Measurements from ENCODE around the gene REEP2.
"Not testable (repeated sequence)": the region's sequence is repeated elsewhere in the genome, so short reads cannot be mapped to it uniquely, and the experiment has no call there.

Gene REEP2, protein sequence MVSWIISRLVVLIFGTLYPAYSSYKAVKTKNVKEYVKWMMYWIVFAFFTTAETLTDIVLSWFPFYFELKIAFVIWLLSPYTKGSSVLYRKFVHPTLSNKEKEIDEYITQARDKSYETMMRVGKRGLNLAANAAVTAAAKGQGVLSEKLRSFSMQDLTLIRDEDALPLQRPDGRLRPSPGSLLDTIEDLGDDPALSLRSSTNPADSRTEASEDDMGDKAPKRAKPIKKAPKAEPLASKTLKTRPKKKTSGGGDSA

GRCh38 chr5:138438724-138439476, at the start of gene REEP2:
Gene REEP2, plus strand, starts transcription at chr5:138439057. Its CDS starts 152 bp downstream, at chr5:138439209.
- peak; percentile 79 for DNase-seq

GRCh38 chr5:138389332-138389731, 49.5 kb upstream of the REEP2 start:
- no peak for DNase-seq

GRCh38 chr5:138389911-138390310, 48.9 kb upstream of the REEP2 start:
- not testable (repeated sequence) for DNase-seq

GRCh38 chr5:138391859-138392386, 46.9 kb upstream of the REEP2 start:
- DNase-seq, result no peak

DNA sequence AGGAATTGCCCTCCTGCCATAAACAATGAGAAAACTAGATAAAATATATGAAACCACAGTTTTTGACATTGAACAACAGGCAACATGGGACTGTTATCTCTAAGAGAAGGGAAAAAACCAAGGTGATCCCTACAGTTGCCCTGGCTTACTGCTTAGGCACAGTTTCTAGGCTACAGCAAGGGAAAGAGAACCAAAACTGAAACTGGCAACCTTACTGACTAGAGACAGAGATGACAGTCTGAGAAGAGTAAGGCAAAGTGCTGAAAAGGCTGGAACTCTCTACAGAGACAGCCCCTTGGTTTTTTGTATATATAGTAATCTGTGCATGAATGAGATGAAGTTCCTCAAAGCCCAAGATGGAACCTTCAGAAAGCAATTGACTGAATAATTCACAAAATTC, 36.2 kb upstream of the REEP2 start:
- no peak for DNase-seq

DNA sequence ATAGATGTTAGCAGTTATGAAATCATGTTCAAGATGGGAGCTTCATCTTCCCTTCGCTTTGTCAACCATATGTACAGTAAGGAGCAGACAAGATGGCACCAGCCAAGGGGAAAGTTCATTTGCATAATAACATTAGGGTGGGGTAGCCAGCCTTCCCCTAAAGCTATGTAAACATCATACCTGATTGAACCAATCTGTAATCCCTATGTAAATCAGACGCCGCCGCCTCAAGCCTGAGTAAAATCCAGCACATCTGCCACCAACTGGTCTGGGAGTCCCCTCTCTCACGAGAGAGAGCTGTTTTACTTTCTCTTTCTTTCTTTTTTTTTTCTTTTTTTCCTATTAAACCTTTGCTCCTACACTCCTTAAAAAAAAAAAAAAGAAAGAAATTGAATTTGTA, 30.8 kb upstream of the REEP2 start:
- DNase-seq, result peak; percentile 36

DNA sequence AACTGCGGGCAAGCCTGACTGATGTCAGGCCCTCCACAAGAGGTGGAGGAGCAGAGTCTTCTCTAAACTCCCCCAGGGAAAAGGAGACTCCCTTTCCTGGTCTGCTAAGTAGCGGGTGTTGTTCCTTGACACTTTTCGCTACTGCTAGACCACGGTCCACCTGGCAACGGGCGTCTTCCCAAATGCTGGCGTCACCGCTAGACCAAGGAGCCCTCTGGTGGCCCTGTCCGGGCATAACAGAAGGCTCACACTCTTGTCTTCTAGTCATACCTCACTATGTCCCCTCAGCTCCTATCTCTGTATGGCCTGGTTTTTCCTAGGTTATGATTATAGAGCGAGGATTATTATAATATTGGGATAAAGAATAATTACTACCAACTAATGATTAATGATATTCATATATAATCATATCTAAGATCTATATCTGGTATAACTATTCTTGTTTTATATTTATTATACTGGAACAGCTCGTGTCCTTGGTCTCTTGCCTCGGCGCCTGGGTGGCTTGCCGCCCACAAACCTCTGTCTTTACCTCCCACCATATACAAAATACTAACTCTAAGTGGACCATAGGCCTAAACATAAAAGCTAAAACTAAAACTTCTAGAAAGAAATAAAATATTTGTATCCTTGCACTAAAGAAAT, 27.7 kb upstream of the REEP2 start:
- peak; percentile 46 for DNase-seq

DNA sequence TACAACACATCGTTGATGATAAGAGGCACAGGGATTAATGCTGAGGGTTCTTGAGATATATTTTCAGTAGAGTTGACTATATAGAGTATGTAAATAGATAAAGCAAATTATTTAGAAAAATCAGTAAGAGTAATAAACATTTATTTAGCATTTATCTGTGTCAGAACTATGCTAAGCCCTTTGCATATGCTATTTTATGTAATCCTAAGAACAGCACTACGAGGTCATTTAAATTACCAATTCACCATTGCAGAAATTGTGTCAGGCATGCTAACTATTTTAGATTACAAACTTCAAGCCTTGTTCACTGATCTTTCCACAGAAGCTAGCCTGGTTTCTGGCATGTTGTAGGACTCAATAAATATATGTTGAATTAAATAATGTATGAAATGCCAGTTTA, 20.4 kb upstream of the REEP2 start:
- DNase-seq, result no peak

GRCh38 chr5:138425079-138425478, 13.8 kb upstream of the REEP2 start:
- DNase-seq, result no peak

GRCh38 chr5:138435943-138436342, 2.9 kb upstream of the REEP2 start:
- no peak for DNase-seq

GRCh38 chr5:138438003-138438723, 694 bp upstream of the REEP2 start:
- DNase-seq, result no peak

- no peak for DNase-seq
These were observed 761 bp downstream of the REEP2 start for GRCh38 chr5:138439477-138440158.

DNA sequence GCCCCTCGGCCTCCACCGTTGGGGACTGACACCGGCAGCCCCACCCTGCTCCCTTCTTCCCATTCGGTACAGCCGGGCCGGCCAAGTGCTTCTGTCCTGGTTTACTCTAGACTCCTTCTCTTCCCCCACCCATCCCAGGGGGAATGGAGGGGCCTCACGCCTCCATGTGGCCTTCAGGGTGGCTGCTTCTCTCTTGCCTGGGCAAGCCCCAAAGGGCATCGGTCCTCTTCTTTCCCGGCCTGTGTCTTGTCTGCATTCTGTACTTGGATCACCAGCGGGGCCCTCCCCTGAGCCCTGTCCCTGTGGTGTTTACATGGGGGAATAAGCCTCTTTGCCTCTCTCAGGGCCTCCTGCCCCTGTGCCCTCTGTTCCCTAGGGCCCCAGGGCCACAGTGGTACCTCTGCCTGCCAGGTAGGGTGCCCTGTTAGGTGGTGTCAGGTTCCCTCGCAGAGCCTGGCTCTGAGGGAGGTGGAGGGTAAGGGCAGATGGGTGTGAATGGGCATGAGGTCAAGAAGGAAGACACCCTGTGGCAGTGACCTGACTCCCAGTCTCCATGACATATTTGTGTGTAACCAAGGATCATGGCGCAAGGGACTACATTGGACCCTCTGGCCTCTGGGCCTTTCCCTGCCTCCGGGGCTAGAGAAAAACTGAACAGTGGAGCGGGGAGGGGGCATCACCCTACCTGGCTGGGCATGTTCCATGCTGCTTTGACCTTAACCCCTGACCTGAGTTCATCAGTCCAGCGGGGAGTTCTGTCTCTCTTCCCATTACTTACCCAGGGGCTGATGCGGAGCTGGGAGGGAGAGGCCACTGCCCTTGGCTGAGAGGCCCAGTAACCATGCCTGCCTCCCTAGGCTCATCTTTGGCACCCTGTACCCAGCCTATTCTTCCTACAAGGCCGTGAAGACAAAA, 1.6 kb downstream of the REEP2 start:
- no peak for DNase-seq

GRCh38 chr5:138441221-138441620, 2.4 kb downstream of the REEP2 start:
- DNase-seq, result no peak

- DNase-seq, result no peak
These were observed 5.4 kb downstream of the REEP2 start for GRCh38 chr5:138444078-138444773.

GRCh38 chr5:138444774-138445546, 6.1 kb downstream of the REEP2 start:
- no peak for DNase-seq

DNA sequence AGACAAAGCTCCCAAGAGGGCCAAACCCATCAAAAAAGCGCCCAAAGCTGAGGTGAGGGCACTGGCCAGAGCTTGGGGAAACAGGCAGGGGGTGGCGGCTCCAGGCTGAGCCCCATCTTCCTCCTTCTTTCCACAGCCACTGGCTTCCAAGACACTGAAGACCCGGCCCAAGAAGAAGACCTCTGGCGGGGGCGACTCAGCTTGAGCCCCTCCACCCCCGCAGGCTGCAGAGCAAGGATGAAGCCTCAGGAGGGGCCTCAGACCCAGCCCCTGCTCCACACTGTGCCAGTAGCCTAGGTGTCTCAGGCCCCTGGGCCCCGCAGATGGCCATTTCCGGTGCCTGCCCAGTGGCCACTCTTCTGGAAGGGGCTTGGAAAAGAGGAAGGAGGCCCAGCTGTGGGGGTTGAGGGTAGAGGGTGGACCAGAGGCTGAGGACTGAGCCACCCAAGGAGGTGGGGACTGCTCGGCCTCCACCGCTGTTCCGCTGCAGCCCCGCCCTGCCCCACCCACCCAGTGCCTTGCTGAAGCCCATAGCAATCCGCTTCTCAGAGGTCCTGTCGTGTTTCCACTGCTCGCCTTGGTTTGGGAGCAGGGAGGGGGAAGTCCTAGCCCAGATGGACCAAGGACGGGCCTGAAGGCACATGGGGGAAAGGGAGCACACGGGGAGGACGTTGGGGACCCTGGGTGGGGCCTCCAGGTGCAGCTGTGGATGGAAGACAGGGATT, 6.9 kb downstream of the REEP2 start:
- no peak for DNase-seq

- no peak for DNase-seq
These were observed 9.2 kb downstream of the REEP2 start for GRCh38 chr5:138448070-138448469.

All from stimulated activated CD4-positive, alpha-beta T cell treated with anti-CD3 and anti-CD28 coated beads, Interleukin-15, amount 100 ng/mL, for 24 hours (primary cell).